NB4 (cell line): ENCODE measurements around the gene TLCD3A.

Experiments used
- DNase-seq: peaks from one replicate; pipeline ENCODE4 v3.0.0; 2010; ENCODE audit warnings: low read depth
- H3K4me3 ChIP-seq: one replicate; pipeline ENCODE4 v1.5.1; 2011; ENCODE audit warnings: mild to moderate bottlenecking, low read depth, low read length, moderate library complexity
- MYC ChIP-seq: IDR thresholded peaks from 2 replicates; pipeline ENCODE4 v1.6.1; 2011; ENCODE audit warnings: low read depth, low read length
- POLR2A ChIP-seq: IDR thresholded peaks from 2 replicates; pipeline ENCODE4 v1.6.1; 2011; ENCODE audit warnings: mild to moderate bottlenecking; ENCODE audit not compliant: insufficient read length; ENCODE audit errors: extremely low read depth
- TF ChIP-seq, protein P1 (sequence below): IDR thresholded peaks from 2 replicates; pipeline ENCODE4 v1.6.1; 2011; ENCODE audit warnings: low read depth, low read length
- TF ChIP-seq, protein P2 (sequence below): IDR thresholded peaks from one replicate; pipeline ENCODE4 v1.5.1; 2012; ENCODE audit warnings: low read depth, low read length

Gene TLCD3A

DNA sequence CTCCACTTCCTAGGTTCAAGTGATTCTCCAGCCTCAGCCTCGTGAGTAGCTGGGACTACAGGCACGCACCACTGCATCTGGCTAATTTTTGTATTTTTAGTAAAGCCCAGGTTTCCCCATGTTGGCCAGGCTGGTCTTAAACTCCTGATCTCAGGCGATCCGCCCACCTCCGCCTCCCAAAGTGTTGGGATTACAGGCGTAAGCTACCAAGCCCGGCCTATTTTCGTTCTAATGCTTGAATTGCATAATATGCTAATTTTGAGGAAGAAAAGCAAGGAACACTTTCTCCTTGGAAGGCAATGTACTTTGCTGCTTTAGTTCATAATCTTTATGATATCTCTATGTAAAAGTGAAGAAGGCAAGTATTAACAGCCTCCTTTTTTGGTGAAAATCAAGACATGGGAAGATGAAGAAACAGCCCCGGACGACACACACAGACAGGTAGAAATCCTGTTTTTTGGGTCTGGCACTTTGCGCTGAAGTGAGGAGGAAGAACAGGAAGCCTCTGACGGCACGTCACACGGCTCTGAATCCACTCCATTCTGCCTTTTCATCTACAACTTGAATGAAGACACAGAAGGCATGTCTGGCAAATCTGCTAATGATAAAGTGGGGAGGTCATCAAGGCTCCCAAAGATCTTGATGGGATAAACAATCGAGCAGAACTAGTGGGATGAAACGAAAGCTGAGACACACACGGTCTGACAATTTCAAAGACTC is 42.7 kb upstream of the TLCD3A start:
- TF ChIP-seq MYC (no peak), POLR2A (no peak)
- TF ChIP-seq, protein P1, sequence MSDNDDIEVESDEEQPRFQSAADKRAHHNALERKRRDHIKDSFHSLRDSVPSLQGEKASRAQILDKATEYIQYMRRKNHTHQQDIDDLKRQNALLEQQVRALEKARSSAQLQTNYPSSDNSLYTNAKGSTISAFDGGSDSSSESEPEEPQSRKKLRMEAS = no peak
- TF ChIP-seq, protein P2, sequence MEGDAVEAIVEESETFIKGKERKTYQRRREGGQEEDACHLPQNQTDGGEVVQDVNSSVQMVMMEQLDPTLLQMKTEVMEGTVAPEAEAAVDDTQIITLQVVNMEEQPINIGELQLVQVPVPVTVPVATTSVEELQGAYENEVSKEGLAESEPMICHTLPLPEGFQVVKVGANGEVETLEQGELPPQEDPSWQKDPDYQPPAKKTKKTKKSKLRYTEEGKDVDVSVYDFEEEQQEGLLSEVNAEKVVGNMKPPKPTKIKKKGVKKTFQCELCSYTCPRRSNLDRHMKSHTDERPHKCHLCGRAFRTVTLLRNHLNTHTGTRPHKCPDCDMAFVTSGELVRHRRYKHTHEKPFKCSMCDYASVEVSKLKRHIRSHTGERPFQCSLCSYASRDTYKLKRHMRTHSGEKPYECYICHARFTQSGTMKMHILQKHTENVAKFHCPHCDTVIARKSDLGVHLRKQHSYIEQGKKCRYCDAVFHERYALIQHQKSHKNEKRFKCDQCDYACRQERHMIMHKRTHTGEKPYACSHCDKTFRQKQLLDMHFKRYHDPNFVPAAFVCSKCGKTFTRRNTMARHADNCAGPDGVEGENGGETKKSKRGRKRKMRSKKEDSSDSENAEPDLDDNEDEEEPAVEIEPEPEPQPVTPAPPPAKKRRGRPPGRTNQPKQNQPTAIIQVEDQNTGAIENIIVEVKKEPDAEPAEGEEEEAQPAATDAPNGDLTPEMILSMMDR = no peak
- no peak for DNase-seq
- H3K4me3 ChIP-seq = no peak overlapping the region

DNA sequence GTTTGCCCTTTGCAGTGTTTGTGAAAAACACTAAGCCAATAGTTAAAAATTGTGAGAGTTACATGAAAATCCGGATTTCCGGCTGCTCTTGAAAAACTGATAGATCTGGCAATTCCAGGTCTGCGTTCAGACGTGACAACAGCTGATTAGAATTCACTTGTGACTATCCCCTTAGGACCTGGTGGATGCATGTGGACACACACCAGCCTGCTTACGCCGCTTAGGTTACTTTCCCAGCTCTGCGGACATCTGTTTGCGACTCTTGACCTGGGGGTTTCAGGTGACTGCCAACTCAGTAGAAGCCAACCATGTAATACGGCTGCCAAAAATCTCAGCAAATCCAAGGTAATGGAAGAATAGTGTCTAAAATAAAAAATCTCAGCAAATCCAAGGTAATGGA is 42.0 kb upstream of the TLCD3A start:
- TF ChIP-seq, protein P2 = no peak
- TF ChIP-seq, protein P1 = no peak
- TF ChIP-seq MYC = no peak
- no peak for DNase-seq
- H3K4me3 ChIP-seq = no peak overlapping the region

DNA sequence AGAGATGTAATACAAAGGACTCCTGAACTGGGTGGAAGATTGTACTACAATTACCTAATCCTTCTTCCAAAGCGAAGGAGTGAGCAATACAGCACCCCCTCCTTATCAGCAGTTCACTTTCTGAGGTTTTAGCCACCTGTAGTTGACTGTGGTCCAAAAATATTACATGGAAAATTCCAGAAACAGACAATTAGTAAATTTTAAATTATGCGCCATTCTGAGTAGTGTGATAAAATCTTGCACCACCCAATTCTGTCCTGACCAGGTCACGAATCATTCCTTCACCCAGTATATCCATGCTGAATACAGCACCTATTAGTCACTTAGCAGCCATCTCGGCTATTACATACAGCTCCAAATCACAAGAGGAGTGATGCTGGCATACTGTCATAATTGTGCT is 41.0 kb upstream of the TLCD3A start:
- no peak for DNase-seq
- no peak overlapping the region for H3K4me3 ChIP-seq
- TF ChIP-seq POLR2A (no peak), MYC (no peak)
- TF ChIP-seq, protein P1 = no peak
- TF ChIP-seq, protein P2 = no peak

DNA sequence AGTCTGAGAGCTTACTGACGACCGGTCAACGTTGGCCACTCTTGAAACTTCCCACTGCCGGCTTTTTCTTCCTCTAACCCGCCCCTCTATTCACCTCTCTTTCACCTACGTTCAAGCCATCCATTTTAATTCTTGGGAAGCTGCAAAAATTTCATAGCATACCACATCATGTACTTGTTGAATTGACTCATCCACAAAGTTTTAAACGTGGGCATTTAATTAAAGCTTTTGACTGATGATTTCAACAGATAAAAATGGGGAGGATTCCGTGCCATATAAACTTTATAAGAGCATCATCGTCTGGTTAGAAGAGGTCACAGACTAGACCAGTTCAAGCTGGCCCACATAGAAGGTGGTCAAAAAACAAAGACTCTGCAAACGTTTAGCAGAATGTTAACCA is 40.3 kb upstream of the TLCD3A start:
- H3K4me3 ChIP-seq = no peak overlapping the region
- DNase-seq = no peak
- TF ChIP-seq POLR2A = no peak

DNA sequence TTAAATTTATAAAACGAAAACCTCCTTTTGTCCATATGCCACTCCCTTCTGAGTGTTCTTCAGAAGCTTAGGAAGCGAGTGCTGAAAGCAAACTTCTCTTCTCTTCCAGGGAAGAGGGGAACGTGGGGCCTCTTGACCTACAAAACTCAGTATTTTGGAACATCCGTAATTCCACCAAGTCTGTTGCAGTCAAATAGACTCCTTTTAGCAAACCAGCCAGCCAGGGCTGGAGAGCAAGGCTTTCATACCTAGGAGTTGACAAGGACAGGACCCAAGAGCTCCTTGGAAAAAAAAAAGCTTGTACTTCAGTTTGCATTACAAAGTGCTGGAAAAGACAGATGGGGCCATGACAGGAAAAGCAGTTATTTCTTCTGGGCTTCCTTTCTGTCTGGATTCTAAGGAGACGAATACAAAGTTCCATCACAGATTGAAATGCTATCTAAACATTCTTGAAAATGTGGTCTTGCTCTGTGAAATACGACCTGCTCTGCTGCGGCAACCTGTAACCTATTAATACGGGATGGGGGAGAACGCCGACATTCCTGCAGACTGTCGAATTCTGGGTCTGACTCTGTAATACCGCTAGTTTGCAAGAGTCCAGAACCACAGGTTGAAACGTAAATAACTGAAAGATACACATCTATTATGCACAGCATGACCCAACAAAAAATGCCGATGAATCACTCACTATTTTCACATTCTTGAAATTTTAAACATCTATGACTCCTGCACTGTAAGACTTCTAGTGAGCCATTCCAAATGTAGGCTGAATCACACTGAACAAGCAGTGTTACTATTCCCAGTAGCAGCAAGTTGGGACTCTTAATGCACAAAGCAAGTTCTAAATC is 38.4 kb upstream of the TLCD3A start:
- no peak for DNase-seq
- no peak overlapping the region for H3K4me3 ChIP-seq
- TF ChIP-seq POLR2A = no peak
- TF ChIP-seq MYC = no peak
- TF ChIP-seq, protein P1 = no peak
- TF ChIP-seq, protein P2 = no peak

DNA sequence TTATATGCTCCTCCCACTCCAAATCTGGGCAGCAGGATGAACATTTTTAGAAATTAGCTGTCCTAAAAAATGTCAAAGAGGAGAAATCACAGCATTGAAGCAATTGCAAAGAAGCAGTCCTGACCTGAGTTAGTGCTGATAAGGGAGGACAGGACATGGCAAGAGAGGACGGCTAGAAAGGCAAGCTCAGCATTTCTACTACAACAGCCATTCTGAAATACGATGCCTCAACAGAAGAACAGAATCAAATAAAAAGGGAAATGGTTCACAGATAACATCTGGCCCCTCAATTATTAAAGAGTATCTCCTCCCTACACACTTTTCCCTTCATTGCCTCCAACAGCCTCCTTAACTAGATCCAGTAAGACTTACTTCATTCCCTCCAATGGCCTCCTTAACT is 36.0 kb upstream of the TLCD3A start:
- no peak for DNase-seq
- no peak overlapping the region for H3K4me3 ChIP-seq
- TF ChIP-seq MYC (no peak), POLR2A (no peak)
- TF ChIP-seq, protein P2 = no peak
- TF ChIP-seq, protein P1 = no peak
